ENCODE results near the gene ZRANB1.

Gene ZRANB1

DNA sequence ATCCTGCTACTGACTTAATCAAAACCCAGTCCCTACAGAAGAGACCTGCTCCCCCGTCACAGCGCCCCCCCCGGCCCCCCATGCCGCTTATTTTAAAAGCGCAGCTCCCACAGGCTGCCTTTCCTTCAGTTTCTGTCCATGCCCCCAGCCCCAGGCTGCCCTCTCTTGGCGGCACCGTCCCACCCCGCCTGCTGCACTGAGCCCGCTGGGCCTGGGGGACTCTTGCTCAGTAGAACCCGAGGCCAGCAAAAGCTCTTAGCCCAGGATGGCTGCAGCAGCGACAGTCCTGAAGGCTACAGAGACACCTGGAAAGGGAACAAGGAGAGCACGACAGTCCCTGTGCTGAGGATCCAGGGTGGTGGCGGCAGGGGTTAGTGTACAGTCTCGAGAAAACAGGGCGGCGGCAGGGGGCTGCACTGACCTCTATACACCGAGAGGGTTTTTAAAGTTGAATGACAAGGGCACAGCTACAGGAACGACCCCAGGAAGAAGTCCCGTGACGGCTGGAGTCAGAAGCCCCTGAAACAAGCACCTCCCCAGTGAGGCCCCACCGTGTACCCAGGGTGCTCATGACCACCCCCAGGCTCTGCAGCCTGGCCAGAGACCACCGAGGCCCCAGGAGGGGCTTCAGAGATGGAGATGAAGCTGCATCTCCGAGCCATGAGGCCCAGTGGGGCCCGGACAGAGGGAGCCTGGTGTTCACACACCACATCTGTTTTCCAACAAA is 54.4 kb downstream of the ZRANB1 start:
- DNase-seq: no peak

DNA sequence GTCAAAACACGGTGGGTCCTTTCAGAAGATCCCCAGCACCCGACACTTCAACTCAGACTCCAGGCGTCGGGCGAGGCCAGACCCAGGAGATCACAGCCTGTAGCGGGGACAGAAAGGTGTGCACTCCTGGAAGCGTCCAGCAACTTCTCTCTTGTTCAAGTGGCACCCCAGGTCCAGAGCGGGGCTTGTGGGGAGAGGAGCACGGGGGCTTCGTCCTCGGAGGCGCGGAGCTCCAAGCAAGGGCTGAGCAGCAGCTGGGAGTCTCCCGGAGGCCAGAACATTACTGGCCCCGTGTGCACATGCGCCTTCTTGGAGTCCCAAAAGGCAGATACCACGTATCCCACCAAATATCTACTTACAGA is 54.9 kb downstream of the ZRANB1 start:
- no peak for DNase-seq

DNA sequence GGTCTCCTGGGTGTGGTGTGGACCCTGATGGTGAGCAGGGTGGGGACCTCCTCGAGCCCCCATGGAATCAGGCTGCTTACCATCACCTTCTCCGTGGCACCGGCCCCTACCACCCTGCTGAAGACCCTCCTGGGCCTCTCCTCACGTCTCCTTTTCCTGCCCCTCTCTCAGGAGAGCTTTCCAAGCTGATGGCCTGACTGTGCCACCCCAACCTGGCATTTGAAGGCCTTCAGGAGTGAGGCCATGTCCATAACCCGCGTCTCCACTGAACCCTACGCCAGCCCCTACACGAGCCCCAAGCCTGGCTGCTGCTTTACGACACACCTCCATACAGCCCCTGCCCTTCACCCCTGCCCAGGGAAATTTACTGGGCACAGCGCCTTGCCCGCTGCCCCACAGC is 55.4 kb downstream of the ZRANB1 start:
- DNase-seq: no peak

DNA sequence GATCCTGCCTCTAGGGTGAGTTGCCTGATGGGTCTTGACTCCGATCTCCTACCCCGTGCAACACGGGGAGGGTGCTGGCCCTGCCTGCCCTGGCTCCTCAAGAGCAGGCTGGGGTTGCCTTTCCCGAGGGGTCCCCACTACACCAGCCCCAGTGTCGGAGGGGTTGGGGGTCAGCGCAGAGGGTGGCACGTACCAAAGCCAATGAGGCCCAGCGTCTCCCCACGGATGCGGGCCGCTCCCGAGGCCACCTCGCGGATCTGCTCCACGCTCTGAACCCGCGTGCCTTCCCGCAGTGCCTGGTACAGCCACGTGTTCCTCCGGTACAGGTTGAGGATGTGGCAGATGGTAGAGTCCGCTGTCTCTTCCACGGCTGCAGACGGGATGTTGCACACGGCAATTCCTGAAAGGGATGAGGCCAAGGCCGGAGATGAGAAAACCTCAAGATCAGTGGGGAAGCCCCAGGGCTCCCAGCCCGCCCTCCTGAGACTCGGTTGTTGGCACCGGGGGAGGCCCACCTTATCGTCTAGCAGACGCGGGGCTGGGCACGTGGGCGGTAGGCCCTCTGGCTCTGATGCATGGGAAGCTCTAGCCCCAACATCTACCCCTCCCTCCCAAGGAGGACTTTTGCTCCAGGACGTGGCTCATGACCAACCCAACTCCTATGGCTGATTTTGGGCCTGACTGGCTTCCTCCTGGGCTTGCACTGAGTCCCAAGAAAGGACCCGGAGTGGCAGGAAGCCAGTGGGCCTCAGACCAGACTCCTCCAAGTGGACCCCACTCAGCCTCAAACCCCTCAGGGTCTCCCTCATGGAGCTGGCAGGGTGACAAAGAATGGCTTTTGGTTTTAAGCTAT is 56.1 kb downstream of the ZRANB1 start:
- no peak for DNase-seq

DNA sequence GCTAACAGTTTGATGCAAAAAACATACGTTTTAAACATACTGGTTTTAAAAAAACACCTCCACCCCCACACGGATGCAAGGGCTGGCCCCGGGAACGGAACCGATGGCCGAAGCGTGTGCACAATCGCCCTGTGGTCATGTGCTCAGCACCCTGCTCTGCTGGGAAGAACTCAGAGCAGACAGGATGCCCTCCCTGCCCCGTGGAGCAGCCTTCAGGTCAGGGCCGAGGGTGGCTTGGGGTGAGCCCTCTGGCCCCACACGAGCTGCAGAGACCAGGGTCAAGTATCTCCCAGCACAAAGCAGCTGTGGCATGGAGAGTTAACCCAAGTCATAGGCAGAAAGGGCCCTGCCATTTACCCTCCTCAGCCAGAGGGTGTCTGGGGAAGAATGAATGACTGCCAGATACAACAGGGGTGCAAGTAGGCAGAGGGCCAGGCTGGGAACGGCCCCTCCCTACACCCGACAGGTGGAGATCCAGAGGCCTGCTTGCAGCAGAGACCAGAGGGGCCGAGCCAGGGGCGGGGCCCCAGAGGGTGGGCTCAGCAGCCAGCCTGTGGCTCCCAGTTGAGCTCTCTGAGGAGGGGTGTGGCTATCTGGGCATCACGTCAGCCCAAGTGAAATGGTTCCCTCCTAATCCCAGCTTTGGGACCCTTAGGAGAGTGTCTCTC is 56.8 kb downstream of the ZRANB1 start:
- no peak for DNase-seq

DNA sequence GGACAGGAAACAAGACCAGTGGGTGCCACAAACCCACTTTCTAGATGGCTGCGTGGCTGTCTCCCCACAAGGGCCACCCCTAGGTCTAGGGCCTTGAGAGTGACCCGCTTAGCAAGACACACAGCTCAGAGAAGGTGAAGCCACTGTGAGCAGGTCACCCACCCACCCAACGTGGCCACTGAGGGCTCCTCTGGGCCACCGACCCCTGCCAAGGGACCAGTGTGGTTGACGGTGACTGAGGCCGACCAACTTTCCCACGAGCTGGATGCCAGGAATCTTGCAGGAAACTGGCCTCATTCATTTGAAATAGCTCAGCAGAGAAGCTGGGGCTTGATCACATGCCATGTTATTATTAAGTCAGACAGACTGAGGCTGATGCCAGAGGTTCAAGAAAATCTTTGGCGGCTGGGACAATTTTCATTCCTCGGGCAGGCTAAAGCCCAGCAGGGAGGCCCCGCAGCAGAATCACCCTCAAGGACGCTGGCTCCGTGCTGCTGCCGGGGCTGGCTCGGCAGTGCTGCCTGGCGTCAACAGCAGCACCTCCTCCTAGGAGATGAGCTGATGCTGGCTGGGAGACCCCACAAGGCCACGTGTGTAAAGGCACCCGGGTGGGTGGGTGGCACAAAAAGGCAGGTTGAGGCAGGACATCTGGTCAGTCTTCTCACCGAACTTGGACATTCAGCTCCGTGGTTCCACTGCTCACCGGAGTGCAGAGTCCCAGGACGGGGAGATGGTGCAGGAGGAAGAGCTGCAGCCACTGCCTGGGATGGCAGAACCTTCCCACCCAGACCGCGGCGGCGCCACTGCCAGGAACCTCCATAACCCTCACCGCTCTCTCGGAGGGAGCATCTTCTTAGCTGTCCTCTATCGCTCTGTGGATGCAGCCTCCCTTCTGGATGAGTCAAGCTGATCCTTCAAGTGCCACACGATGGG is 57.8 kb downstream of the ZRANB1 start:
- no peak for DNase-seq

DNA sequence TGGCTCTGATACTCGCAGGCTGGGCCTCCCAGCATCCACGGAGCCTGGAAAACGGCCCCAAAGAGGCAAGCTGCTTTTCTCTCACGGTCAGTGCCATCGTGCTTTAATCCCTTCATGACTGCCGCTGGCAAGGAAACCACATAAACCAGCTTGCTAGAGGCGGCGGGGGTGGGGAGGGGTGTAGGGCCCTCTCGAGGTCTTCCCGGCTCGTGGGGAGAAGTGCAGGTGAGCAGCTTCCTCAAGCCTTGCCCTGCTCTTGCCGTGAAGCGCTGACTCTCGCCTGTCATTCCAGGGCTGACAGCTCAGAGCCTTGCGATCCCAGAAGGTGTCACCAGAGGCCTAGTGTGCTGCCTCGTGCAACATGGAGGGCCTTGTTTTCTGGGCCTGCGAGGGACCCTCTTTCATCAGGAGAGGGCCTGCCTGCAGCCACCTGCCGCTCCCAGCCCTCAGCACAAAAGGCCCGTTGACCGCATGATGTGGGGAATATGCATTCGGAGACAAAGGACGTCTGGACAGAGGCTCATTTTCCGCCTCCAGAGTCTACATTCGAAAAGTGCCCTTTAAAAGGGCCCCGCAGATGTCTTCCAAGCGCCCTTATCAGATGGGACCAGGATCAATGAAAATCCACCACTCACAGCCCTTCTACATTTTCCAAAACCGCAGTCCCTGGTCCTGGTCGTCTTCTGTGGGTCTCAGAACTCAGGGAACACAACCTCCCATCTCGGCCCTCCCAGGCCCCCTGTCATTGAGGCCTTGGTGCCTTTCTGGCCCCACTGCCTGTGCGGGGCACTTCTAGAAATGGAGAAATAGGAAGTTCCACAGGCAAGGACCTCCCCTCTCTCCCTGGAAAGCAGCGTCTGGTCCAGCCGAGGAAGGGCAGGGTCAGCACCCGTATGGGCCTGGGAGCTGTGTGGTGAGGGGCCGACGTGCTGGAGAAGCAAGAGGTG is 58.7 kb downstream of the ZRANB1 start:
- DNase-seq: no peak

DNA sequence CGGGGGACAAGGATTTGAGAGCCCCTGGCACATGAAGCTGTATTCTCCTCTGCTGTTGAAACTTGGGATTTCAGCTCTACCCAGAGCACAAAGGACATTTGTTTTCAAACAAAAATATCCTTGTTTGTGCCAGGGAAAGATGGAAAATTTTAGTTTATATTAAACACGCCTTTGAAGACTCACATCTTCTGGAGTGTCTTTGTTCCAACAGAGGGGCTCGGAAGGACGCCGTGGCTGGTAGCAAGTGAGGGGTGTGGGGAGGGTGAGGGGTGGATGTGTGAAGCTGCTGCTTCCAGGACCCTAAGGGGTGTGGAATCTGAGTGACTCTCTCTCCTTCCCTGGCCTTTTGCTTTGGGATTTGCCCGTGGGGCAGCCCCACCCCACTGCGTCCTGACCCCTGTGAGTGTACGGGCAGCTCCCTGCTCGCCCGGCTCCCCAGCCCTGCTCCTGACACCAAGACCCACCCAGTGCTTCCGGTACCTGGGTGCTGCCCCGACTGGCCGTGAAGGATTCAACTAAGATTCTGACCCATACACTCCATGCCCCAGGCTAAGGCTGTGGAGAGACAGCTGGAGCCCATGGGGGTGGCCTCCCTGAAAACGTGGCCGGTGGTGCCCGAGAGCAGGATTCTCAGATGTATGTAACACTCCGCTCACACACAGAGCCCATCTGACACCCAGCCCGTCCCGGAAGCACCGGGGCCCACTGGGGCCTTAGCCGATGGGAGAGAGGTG is 59.6 kb downstream of the ZRANB1 start:
- no peak for DNase-seq

DNA sequence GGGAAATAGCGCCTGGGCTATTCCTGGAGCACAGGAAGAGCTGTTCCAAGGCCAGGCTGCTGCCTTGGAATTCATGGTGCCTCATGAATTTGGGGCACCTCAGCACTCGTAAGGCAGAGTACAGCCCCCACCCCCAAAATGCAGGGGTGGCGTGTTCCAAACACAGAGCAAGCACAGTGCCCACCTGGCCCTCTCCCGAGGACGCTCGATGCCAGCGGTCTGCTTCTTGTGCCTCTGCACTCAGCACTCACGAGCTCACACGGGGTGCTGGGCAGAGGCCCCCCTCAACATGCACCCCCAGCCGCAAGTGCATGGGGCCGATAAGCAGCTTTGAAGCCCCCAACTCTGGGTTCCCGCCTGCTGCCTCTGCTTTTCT is 60.1 kb downstream of the ZRANB1 start:
- DNase-seq: no peak

DNA sequence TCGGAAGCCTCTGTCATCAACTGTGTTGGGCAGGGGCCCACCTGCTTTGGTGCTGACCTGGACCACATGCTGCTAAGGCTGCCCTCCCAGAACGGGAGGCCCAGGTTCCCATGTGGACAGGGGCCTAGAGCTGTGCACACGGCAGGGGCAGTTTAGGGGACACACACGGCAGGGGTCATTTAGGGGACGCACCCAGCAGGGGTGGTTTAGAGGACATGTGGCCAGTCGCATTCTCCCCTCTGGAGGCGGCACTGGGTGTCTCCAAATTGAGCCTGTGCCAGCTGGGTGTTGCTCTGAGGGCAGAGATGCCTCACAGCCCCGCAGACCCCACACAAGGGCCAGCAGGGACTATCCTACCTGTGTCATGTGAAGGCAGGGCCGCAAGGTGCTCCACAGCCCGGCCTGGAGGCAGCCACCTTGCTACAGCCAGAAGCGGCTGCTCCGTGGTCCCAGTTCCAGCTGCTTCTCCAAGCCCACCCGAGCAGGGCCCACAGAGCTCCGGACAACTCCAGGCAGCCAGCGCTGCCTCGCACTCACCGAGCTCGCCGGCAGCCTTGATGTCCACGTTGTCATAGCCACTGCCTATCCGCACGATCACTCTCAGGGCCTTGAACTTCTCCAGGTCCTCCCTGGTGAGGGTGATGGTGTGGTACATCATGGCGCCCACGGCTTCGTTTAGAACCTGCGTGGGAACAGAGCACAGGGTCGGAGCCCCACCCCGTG is 60.7 kb downstream of the ZRANB1 start:
- no peak for DNase-seq

DNA sequence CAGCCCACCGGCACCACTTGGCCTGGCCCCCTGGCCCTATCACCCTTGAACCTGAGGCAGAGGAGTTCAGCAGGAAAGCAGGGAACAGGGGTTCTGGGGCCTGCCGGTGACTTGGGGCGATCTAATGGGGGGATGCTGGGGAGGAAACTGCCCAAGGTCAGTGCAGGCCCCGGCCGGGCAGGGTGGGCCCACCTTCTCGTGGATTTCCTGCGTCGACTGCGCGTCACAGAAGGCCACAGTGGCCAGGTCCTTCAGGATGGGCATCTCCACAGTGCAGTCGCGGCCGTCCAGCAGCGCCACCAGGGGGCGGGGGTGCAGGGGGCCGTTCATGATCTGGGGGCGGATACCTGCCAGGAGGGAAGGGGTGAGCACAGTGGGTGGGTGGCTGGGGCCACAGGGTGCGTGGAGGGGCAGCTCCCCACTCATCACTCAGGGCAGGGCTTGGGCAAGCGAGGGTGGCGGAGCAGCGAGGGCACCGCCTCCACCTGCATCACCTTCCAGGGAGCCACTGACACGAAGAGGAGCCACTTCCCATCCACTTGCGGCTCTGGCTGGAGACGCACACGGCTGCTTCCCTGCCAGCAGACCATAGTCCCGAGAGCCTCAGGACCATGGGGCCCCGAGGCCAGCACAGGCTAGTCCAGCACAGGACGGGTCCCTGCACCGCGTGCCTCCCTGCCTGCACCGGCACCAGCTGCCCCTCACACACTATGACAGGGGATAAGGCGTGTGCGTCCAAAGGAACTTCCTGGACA is 61.4 kb downstream of the ZRANB1 start:
- DNase-seq: no peak

DNA sequence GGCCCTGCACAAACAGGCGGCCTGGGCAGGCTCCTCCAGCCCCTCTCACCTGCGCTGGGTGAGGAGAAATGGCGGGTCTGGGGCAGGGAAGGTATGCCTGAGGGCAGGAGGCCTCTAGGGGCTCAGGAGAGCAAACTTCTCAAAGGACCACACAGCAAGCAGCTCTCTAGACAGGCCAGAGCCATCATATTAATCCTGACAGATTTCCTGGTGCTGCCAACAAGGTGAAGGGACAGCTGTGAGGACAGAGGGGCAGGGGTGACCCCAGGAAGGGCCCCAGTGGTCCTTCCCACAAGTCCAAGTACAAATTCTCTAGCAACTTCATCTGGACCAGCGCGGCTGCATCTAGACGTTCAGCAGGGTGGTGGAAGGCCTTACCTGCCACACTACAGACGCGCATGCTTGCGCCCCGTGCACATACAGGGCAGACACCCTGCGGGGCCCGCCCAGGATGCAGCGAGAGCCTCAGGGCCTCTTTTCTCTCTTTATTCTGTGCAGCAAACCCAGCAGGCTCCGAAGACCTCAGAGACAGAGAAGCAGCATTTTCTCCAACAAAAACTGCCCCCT is 62.1 kb downstream of the ZRANB1 start:
- DNase-seq: no peak

DNA sequence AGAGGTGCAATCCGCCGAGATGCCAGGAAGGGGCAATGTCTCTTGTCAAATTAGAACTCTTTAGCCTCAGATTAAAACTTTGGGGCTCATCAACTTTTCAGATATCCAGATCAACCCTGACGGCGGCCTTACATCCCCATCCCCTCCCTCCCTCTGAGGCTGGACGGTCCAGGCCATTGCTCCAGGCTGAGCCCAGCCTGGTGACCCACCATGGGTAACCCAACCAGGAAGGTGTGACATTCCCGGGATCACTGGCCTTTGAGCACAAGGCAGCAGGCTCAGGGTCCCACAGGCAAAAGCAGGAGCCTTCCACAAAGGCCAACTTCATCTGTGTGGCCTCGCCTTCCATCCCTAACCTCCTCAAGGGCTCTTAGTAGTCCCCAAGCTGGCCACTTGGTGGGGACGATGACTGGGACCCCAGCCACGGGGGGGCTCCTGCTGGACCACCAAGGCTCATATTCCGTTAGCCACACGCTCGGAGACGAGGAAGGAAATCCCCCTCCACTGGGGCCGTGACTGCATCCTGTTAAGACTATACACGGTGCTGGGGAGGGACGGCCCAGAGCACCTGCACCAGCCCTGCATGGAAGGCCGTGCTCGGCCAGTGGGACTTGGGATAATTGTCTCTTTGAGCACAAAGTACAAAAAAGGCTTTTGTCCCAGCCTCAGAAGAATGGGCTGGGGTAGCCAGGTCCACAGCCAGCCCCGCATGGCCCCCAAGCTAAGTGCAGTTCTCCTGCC is 62.8 kb downstream of the ZRANB1 start:
- DNase-seq: no peak

DNA sequence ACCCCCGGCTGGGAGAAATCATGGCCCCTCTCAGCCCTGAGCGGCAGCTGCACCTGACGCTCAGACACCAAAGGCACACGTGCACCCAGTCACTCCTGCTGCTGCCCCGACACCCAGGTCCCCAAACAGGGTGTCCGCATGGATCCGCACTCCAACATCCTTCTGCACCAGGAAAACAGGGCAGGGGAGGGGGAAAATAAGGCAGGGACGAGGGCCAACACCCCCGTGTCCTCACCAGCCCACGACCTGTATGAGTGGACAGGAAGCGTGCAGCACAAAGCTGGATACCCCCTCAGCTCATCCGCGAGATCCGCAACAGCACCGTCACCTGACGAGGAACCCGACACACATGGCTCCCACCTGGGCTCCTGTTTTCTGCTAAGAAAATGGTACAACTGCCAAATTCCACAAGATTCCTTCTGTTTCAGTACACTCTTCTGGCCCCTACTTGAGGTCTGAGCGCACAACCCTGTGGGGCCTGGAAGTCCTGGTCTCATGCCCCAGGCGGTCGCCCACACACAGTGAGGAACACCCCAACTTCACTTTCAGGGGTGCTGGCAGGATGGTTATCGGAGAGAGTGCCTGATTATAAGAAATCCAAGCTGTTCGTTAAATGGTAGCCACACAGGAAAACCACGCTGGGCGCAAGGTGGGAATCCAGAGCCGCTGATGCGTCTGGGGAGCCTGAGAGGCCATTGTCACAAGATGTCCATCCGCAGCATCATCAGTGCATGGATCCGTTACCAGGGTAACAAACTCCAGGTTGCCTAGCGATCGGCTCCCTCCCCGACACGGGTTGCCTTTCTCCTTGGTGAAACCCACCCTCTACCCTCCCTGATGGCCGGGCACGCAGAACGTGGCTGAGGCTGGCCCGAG is 63.6 kb downstream of the ZRANB1 start:
- DNase-seq: no peak

DNA sequence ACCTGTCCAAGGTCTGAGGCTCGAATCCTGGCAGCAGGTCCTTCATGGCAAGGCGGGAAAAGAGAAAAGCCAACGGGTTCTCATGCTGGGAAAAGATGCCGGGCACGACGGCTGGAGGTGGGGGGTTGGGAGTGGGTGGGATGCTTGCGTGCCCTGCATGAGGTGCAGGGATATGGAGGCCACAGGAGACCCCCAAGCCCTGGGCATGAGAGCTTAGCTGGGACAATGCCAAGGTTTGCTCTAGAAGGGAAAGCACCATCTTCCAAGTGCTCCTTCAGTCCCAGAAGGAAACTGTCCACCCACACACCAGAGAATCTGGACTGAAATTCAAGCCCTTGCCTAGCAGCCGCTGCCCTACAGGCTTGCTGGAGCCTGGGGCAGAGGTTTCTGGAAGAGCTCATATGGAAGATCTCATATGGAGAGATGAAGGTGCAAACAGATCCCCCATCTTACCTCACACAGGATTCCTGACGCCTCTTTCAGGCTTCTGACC is 64.3 kb downstream of the ZRANB1 start:
- no peak for DNase-seq

DNA sequence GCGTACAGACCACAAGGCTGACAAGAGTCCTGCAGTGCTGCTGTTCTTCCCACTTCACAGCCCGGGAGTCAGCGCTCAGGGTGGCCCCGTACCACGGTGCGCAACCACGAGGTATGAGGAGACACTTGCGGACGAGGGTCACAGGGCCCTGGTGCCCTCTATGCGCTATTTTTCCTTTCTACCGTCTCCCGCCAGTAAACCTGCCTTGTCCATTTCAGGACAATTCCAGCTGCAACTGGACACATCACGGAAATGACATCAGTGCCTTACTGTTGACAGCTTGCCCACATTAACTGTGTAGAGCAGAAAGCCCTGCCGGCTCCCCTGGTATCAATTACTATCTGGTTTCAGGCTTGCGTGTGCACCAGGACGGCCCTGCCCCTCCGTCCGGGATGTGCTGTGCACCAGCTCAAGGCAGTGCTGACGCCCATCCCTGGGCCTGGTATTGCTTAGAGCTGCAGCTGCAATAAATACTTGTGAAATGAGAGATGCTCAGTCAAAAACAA is 65.1 kb downstream of the ZRANB1 start:
- DNase-seq: no peak

DNA sequence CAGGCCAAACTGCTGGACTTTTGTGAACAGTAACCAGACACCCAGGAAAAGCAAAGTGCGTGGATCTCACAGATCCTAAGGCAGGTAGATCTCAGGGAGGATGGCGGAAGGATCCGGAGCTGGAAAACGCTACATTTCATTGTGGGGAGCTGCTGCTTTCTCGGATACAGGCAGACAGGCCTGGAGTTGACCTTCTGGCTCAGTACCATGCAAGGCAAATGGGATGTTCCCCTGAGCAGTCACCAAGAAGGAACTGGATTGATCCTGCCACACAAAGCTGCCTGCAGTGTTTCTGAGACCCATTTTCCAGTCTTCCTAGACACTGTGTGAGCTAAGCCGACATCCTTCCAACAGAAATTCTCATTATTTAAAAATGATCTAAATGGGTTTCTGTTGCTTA is 65.5 kb downstream of the ZRANB1 start:
- no peak for DNase-seq
